Skin of body (tissue), 2 donors: Measurements from ENCODE around the gene PCYT1A. TPM values are rescaled to one million over a fixed set of nuclear protein-coding genes. Genes with fewer than 3 reads are reported as not detected.
"Not testable (repeated sequence)": the region's sequence is repeated elsewhere in the genome, so short reads cannot be mapped to it uniquely, and the experiment has no call there.

Experiments used
- DNase-seq: peaks from one replicate; lab custom pipeline; 2025; lab: John Stamatoyannopoulos, UW
- total RNA-seq: library from RNA; depleted of rRNA; stranded (reverse); fragments of >200 nt; gene quantifications from one replicate; pipeline ENCODE4 v1.2.3, GENCODE V29; 2014

The PCYT1A gene
- 42.2 TPM for total RNA-seq

GRCh38 chr3:196287440-196288140 is at the start of gene PCYT1A:
Gene PCYT1A (minus strand): TSS chr3:196287726. CDS start chr3:196270531, 17,195 bp downstream.
- DNase-seq, result peak; percentile 95

DNA sequence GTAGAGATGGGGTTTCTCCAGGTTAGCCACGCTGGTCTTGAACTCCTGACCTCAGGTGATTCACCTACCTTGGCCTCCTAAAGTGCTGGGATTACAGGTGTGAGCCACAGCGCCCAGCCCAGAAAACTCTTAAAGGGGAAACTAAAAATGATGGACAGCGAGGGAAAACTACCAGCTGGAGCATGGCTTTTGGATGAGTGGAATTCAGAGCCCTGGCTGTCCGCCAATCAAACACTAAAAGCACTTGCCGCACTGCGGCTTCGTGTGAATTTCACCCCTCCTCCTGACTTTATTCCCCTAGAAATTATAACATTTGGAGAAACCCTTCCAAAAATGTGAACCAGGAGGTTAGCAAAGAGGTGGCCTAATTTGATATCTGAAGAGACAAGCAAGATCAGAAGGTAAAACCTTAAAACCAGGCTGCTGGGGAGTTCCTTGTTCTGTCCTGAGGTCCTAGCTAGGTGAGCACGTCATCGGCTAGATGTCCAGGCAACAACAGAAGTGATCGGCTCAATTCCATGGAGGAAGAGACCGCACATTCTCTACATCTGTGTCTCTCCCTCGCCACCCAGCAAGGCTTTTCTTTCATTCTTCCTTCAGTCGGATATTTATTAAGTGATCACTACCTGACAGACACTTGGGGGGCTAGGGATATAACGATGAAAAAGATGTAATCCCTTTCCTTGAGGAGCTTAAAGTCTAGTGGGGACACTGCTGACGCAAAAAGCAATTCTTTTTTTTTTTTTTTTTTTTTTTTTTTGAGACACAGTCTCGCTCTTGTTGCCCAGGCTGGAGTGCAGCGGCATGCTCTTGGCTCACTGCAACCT is 49.0 kb upstream of the PCYT1A start:
- DNase-seq, result no peak

DNA sequence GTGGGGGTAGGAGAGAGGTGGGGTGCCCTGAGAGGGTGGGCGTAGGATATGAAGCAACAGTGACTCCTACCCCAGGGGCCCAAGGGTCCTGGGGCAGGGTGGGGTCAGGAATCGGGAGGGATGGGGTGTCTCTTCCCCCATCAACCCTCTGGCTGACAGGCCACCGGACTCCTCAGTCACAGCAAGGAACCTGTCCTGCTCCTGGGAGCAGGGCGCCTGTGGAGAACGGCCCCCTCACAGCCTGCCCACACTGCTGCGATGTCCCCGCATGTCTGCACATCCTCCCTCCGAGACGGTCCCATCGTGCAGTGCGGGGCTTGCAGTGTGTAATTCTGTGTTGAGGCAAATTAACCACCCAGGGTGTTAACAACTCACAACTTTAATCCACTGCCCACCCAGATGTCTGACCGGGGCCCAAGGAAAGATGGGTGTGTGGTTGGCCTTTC is 48.0 kb upstream of the PCYT1A start:
- no peak for DNase-seq

DNA sequence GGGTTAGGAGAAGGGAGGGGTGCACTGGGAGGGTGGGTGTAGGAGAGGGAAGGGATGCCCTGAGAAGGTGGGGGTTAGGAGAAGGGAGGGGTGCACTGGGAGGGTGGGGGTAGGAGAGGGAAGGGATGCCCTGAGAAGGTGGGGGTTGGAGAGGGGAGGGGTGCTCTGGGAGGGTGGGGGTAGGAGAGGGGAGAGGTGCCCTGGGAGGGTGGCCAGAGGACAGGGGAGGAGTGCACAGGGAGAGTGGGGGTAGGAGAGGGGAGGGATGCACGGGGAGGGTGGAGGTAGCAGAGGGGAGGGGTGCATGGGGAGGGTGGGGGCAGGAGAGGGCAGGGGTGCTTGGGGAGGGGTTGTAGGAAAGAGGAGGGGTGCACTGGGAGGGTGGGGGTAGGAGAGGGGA is 47.5 kb upstream of the PCYT1A start:
- no peak for DNase-seq

- DNase-seq, result no peak
Measured at GRCh38 chr3:196332168-196332567, 44.6 kb upstream of the PCYT1A start.

- no peak for DNase-seq
Measured at GRCh38 chr3:196327405-196327804, 39.9 kb upstream of the PCYT1A start.

- DNase-seq, result no peak
Measured at GRCh38 chr3:196326936-196327335, 39.4 kb upstream of the PCYT1A start.

GRCh38 chr3:196323691-196324090 is 36.2 kb upstream of the PCYT1A start:
- DNase-seq, result peak; percentile 24

DNA sequence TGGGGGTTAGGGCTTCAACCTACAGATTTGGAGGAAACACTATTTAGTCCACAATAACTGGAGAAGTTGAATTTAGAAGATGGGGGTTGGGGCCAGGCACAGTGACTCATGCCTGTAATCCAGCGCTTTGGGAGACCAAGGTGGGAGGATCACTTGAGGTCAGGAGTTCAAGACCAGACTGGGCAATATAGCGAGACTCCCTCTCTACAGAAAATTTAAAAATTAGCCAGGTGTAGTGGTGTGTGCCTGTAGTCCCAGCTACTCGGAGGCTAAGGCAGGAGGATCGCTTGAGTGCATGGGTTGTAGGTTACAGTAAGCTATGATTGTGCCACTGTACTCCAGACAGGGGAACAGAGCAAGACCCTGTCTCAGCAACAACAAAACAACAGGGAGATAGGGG is 35.5 kb upstream of the PCYT1A start:
- DNase-seq, result no peak

DNA sequence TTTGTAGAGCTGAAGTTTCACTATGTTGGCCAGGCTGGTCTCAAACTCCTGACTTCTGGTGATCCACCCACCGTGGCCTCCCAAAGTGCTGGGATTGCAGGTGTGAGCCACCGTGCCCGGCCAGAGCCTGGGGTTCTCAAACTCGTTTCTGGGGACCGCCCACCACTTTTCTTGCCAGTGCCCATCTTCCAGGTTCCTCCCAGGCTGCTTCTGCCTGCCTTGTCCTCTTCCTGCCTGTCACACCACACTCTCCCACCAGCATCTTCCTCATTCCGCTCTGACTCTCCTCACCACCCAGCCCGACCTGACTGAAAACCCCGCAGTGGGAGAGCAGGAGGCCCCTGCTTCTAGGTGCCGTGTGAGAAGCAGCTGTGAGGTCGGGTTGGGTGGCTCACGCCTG is 33.6 kb upstream of the PCYT1A start:
- no peak for DNase-seq

- DNase-seq, result no peak
Measured at GRCh38 chr3:196320137-196320536, 32.6 kb upstream of the PCYT1A start.

DNA sequence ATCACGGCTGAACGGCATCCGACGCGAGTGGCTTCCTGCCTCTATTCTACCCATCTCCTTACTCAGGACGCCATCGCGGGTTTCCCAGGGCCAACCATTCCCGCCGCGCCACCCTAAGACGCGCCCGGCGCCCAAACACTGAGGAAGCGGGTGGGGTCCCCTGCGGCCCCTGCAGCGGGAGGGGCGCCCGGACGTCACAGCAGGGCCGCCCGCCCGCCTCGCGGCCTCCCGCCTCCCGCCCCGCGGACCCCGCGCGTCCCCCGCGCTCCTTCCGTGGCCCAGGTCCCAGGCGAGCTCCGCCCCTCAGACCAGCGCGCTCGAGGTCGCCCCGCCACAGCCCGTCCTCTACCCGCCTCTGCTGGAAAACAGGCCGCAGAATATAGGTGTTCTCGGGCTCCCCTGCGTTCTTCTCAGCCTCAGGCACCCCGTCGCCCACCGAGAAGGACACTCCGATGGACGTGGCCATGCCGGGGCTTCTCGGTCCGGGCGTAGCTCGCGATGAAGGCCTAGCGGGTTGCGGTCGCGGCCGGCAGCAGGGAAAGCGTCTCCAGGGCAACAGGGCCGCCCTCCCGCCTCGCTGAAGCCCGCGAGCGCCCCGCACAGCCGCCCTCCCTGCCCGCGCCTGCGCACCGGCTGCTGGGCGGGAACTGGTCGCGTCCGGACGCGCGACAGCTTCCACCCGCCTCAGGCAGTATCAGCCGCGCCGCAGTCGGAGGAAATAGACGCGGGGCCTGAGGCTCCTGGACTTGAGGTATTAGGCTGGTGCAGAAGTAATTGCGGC is 30.4 kb upstream of the PCYT1A start, which contains the start of gene DYNLT2B:
Gene DYNLT2B (minus strand): TSS at position 554 of the 781 bp plus-strand sequence. CDS start 88 bp downstream, at position 466.
- peak; percentile 90 for DNase-seq

GRCh38 chr3:196316799-196317686 is 29.5 kb upstream of the PCYT1A start:
- DNase-seq, result not testable (repeated sequence)

DNA sequence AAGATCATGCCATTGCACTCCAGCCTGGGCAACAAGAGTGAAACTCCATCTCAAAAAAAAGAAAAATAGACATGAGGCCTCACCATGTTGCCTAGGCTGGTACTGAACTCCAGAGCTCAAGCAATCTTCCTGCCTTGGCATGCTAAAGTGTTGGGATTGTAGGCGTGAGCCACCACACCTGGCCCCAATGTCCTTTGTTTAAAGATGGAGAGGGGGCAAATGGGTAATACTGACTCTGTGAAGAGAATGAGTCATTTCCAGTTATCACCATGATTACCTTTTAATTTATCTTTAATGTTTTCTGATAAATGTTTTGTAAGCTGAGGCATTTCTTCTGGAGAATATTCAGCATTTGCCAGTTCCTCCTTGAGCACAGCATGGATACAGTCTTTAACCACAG is 28.3 kb upstream of the PCYT1A start:
- no peak for DNase-seq

DNA sequence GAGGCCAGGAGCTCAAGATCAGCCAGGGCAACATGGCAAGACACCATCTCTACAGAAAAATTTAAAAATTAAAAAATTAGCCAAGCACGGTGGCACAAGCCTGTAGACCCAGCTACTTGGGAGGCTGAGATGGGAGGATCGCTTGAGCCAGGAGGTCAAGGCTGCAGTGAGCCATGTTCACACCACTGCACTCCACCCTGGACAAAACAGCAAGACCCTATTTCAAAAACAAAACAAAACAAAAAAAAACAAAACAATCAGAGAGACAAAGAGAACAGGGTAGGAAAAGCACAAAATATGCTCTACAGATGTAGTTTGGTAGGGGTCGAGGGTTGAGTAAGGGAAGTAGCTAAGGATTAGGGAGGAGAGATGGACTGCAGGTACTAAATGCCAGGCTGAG is 27.1 kb upstream of the PCYT1A start:
- DNase-seq, result no peak

GRCh38 chr3:196314086-196314485 is 26.6 kb upstream of the PCYT1A start:
- DNase-seq, result not testable (repeated sequence)

DNA sequence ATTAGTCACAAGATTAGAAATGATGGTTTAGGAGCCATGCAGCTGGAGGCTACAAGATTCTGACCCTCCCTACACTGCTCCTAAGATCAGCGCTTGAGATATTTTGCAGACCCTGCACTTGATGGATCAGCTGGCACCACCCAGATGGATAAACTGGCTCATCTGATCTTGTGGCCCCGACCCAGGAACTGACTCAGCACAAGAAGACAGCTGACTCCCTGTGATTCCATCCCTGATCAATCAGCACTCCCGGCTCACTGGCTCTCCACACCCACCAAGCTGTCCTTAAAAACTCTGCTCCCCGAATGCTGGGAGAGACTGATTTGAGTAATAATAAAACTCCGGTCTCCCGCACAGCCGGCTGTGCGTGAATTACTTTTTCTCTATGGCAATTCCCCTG is 15.4 kb upstream of the PCYT1A start:
- not testable (repeated sequence) for DNase-seq

GRCh38 chr3:196302551-196302950 is 15.0 kb upstream of the PCYT1A start:
- DNase-seq, result not testable (repeated sequence)

- no peak for DNase-seq
Measured at GRCh38 chr3:196298521-196298920, 11.0 kb upstream of the PCYT1A start.

- no peak for DNase-seq
Measured at GRCh38 chr3:196292286-196292923, 4.9 kb upstream of the PCYT1A start.
